SK-N-SH (cell line): Measurements from ENCODE around the gene IL12RB1. TPM values are rescaled to one million over a fixed set of nuclear protein-coding genes. Genes with fewer than 3 reads are reported as not detected.

Experiments used
- CTCF ChIA-PET: fragments of 300-600, 350-600 bp; formaldehyde crosslinking; extraction: SDS; loops from one replicate; lab custom pipeline; 2021; lab: Yijun Ruan, JAX
- POLR2A ChIA-PET: fragments of 350-600 bp; sonication (Branson Sonifier 250); formaldehyde crosslinking; extraction: SDS; loops from one replicate; lab custom pipeline; 2020; ENCODE audit warnings: antibody characterized with exemption, inconsistent platforms; lab: Yijun Ruan, JAX
- DNase-seq: peaks from one replicate; pipeline ENCODE4 v3.0.0; 2012
- H2AFZ ChIP-seq: fragments of 200-600 bp; sonication (generic); 2 replicates; pipeline ENCODE4 v1.8.1; 2016; ENCODE audit warnings: antibody characterized with exemption, mild to moderate bottlenecking, low read depth
- H3F3A ChIP-seq: fragments of 200-600 bp; sonication (generic); replicated peaks from 2 replicates; pipeline ENCODE3; 2016; ENCODE audit warnings: antibody characterized with exemption, mild to moderate bottlenecking; ENCODE audit not compliant: insufficient read depth
- H3K27ac ChIP-seq, 2 experiments: fragments of 200-500 bp in 1 of 2; fragments of 200-600 bp in 1 of 2; sonication (Bioruptor generic) in 1 of 2; sonication (generic), shearing (Covaris generic) in 1 of 2; 2 replicates each; pipeline versions ENCODE4 v1.5.1 to v1.6.1; 2014 to 2016; ENCODE audit warnings: low read depth in 2 of 2, inconsistent platforms in 1 of 2, low read length in 1 of 2, mild to moderate bottlenecking in 1 of 2, mixed read lengths in 1 of 2
- H3K27me3 ChIP-seq: fragments of 200-600 bp; sonication (generic), shearing (Covaris generic); 2 replicates; pipeline ENCODE4 v1.6.1; 2016; ENCODE audit warnings: mixed run types; ENCODE audit not compliant: insufficient read depth
- H3K36me3 ChIP-seq, 2 experiments: fragments of 200-500 bp in 1 of 2; fragments of 200-600 bp in 1 of 2; sonication (Bioruptor generic) in 1 of 2; sonication (generic) in 1 of 2; replicated peaks in 1 of 2; 2 replicates each; pipeline versions ENCODE3 to v1.5.1; 2014 to 2016; ENCODE audit warnings: low read length in 1 of 2, mild to moderate bottlenecking in 1 of 2; ENCODE audit not compliant: insufficient read depth in 2 of 2, control insufficient read depth in 1 of 2
- H3K4me1 ChIP-seq, 2 experiments: fragments of 200-500 bp in 1 of 2; fragments of 200-600 bp in 1 of 2; sonication (Bioruptor generic) in 1 of 2; sonication (generic), shearing (Covaris generic) in 1 of 2; 2 replicates each; pipeline versions ENCODE4 v1.5.1 to v1.6.1; 2014 to 2016; ENCODE audit warnings: low read depth in 1 of 2, low read length in 1 of 2, mixed run types in 1 of 2; ENCODE audit not compliant: insufficient read depth in 2 of 2, control insufficient read depth in 1 of 2
- H3K4me2 ChIP-seq: fragments of 200-600 bp; sonication (generic), shearing (Covaris generic); 2 replicates; pipeline ENCODE4 v1.6.1; 2017; ENCODE audit warnings: mixed run types
- H3K4me3 ChIP-seq, 2 experiments: fragments of 200-500 bp in 1 of 2; fragments of 200-600 bp in 1 of 2; sonication (Bioruptor generic) in 1 of 2; sonication (generic), shearing (Covaris generic) in 1 of 2; 2 replicates each; pipeline versions ENCODE4 v1.5.1 to v1.8.1; 2014 to 2016; ENCODE audit warnings: low read depth in 2 of 2, inconsistent platforms in 1 of 2, low read length in 1 of 2, mild to moderate bottlenecking in 1 of 2, mixed read lengths in 1 of 2, moderate library complexity in 1 of 2
- H3K79me2 ChIP-seq: fragments of 200-600 bp; sonication (generic); 2 replicates; pipeline ENCODE4 v1.8.1; 2017; ENCODE audit warnings: mild to moderate bottlenecking; ENCODE audit not compliant: insufficient read depth
- H3K9ac ChIP-seq: fragments of 200-600 bp; sonication (generic); 2 replicates; pipeline ENCODE4 v1.6.1; 2017; ENCODE audit warnings: mixed run types
- H3K9me2 ChIP-seq: fragments of 200-600 bp; sonication (generic); 2 replicates; pipeline ENCODE4 v1.6.1; 2017; ENCODE audit warnings: mixed run types
- H3K9me3 ChIP-seq: fragments of 200-600 bp; sonication (generic); 2 replicates; pipeline ENCODE4 v1.6.1; 2017; ENCODE audit warnings: mixed run types, mild to moderate bottlenecking, moderate library complexity
- H4K20me1 ChIP-seq: fragments of 200-600 bp; sonication (generic); 2 replicates; pipeline ENCODE4 v1.6.1; 2017; ENCODE audit warnings: mild to moderate bottlenecking, mixed run types; ENCODE audit not compliant: insufficient read depth
- CHD2 ChIP-seq: fragments of 150-350 bp; IDR thresholded peaks from 2 replicates; pipeline ENCODE4 v1.6.1; 2018; ENCODE audit warnings: low read length; ENCODE audit not compliant: partially characterized antibody
- ELF1 ChIP-seq: IDR thresholded peaks from 2 replicates; pipeline ENCODE4 v1.4.0; 2012
- EP300 ChIP-seq, 2 experiments: IDR thresholded peaks; 2 replicates each; pipeline versions ENCODE4 v1.4.0 to v1.6.1; 2012; ENCODE audit warnings: borderline replicate concordance in 1 of 2, low read depth in 1 of 2, low read length in 1 of 2
- EZH2phosphoT487 ChIP-seq: fragments of 200-600 bp; sonication (generic); IDR thresholded peaks from 2 replicates; pipeline ENCODE4 v1.6.1; 2017; ENCODE audit warnings: low read depth, mixed run types, mild to moderate bottlenecking, antibody characterized with exemption, moderate library complexity, borderline replicate concordance
- FOSL2 ChIP-seq: IDR thresholded peaks from 2 replicates; pipeline ENCODE4 v1.4.0; 2012; ENCODE audit warnings: low read depth, mild to moderate bottlenecking, moderate library complexity, borderline replicate concordance
- FOXJ3 ChIP-seq: sonication (generic); formaldehyde crosslinking; IDR thresholded peaks from 2 replicates; pipeline ENCODE4 v1.5.1; 2020; ENCODE audit warnings: mild to moderate bottlenecking, missing genetic modification reagents
- GABPA ChIP-seq: IDR thresholded peaks from 2 replicates; pipeline ENCODE4 v1.4.0; 2012; ENCODE audit warnings: low read depth, mild to moderate bottlenecking
- GATA2 ChIP-seq: sonication (generic); formaldehyde crosslinking; IDR thresholded peaks from 2 replicates; pipeline ENCODE4 v1.5.0; 2020; ENCODE audit warnings: mild to moderate bottlenecking, missing genetic modification reagents
- JUND ChIP-seq: IDR thresholded peaks from 2 replicates; pipeline ENCODE4 v1.4.0; 2012
- MXI1 ChIP-seq: IDR thresholded peaks from 2 replicates; pipeline ENCODE4 v1.6.1; 2012; ENCODE audit warnings: mild to moderate bottlenecking, low read depth, low read length, improper control_type of control experiment
- RAD21 ChIP-seq: IDR thresholded peaks from 2 replicates; pipeline ENCODE4 v1.6.1; 2012; ENCODE audit warnings: mild to moderate bottlenecking, low read length
- RFX5 ChIP-seq: IDR thresholded peaks from 2 replicates; pipeline ENCODE4 v1.6.1; 2012; ENCODE audit warnings: mild to moderate bottlenecking, improper control_type of control experiment, low read length
- SIN3A ChIP-seq: IDR thresholded peaks from 2 replicates; pipeline ENCODE4 v1.6.1; 2012; ENCODE audit warnings: low read depth, mild to moderate bottlenecking, low read length, moderate library complexity, borderline replicate concordance
- TEAD4 ChIP-seq: IDR thresholded peaks from 2 replicates; pipeline ENCODE4 v1.4.0; 2012; ENCODE audit warnings: mild to moderate bottlenecking, borderline replicate concordance; ENCODE audit not compliant: insufficient read depth
- YY1 ChIP-seq: IDR thresholded peaks from 2 replicates; pipeline ENCODE4 v1.4.0; 2012; ENCODE audit warnings: low read depth, mild to moderate bottlenecking
- WGBS: methylation state at CpG from one replicate; pipeline ENCODE4 v1.1.6; 2017; ENCODE audit warnings: low lambda C conversion rate; 5-methylcytosine and 5-hydroxymethylcytosine counted together
- polyA plus RNA-seq, 3 experiments: library from polyadenylated mRNA; depleted of rRNA; stranded (reverse); fragments of >200 nt; gene quantifications; 2 replicates each; pipeline ENCODE4 v1.2.3, GENCODE V29; 2012
- TF ChIP-seq, protein P1 (sequence below): fragments of 200-600 bp; sonication (generic); IDR thresholded peaks from 2 replicates; pipeline ENCODE4 v1.6.1; 2017; ENCODE audit warnings: antibody characterized with exemption, mild to moderate bottlenecking, moderate library complexity
- TF ChIP-seq, protein P2 (sequence below): IDR thresholded peaks from 2 replicates; pipeline ENCODE4; 2012
- TF ChIP-seq, protein P3 (sequence below): IDR thresholded peaks from 2 replicates; pipeline ENCODE4 v1.6.1; 2012; ENCODE audit warnings: mild to moderate bottlenecking, low read depth, low read length, moderate library complexity
- TF ChIP-seq, protein P4 (sequence below): fragments of 150-350 bp; IDR thresholded peaks from 2 replicates; pipeline ENCODE4 v1.6.1; 2016; ENCODE audit warnings: mild to moderate bottlenecking, low read depth, low read length

Gene IL12RB1
- polyA plus RNA-seq, 1 of the 3 experiments (the other 2 are of a cell fraction) = 0.02 TPM

DNA sequence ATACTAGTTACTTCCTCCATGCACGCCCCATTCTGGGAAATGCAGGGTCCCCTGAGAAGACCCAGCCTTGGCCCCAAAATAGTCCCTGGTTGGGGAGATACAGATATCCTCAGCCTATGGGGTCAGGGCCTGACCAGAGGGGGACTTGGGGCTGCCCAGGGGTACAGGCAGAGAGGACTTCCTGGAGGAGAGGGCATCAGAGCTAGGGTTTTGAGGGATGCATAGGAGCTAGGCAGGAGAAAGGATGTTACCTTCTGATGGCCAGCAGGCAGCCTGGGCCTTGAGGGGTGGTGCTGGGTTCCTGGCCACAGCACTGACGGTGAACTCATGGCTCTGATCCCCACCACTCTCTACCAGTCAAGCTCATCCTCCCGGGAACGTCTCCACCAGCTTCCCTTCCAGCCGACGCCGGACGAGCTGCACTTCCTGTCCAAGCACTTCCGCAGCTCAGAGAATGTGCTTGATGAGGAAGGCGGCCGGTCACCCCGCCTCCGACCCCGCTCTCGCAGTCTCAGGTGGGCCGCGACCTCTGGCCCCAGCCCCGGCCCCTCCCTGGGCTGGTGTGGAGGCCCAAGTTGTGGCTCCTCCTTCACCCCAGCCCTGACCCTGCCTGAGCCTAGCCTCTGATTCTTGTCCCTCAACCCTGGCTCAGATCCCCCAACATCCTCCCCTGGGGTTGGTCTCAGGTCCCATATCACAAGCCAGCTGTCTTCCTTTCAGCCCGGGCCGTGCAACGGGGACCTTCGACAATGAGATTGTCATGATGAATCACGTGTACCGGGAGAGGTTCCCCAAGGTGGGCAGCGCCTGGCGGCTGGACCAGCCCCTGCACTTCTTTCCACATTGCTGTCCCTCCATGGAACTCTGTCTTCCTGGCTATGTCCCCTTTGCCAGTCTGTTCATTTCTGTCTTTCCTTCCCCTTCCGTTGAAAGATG, 36.4 kb upstream of the IL12RB1 start:
- 97% methylated on average over 21 of the region's 27 CpGs for WGBS
- DNase-seq = no peak
- H3F3A ChIP-seq = no peaks in the 10 kb centered on the region
- POLR2A ChIA-PET = no interaction called here
- H3K4me3 ChIP-seq = no peak overlapping the region
- no peak overlapping the region for H3K4me2 ChIP-seq
- TF ChIP-seq CHD2 = no peak
- no peak for TF ChIP-seq GATA2 (CRISPR knock-in tag)
- no peak for TF ChIP-seq RFX5
- no peak for TF ChIP-seq EP300 (IDR thresholded peaks at IDR 0.05; ENCODE audit: borderline replicate concordance in 1 of 2, low read depth in 1 of 2, low read length in 1 of 2)
- TF ChIP-seq, protein P1, sequence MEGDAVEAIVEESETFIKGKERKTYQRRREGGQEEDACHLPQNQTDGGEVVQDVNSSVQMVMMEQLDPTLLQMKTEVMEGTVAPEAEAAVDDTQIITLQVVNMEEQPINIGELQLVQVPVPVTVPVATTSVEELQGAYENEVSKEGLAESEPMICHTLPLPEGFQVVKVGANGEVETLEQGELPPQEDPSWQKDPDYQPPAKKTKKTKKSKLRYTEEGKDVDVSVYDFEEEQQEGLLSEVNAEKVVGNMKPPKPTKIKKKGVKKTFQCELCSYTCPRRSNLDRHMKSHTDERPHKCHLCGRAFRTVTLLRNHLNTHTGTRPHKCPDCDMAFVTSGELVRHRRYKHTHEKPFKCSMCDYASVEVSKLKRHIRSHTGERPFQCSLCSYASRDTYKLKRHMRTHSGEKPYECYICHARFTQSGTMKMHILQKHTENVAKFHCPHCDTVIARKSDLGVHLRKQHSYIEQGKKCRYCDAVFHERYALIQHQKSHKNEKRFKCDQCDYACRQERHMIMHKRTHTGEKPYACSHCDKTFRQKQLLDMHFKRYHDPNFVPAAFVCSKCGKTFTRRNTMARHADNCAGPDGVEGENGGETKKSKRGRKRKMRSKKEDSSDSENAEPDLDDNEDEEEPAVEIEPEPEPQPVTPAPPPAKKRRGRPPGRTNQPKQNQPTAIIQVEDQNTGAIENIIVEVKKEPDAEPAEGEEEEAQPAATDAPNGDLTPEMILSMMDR = no peak
- TF ChIP-seq JUND = no peak
- TF ChIP-seq FOSL2 = no peak
- no peak for TF ChIP-seq MXI1
- no peak for TF ChIP-seq EZH2phosphoT487
- TF ChIP-seq SIN3A = no peak
- no peak for TF ChIP-seq ELF1
- TF ChIP-seq FOXJ3 (CRISPR knock-in tag) = no peak
- TF ChIP-seq, protein P2, sequence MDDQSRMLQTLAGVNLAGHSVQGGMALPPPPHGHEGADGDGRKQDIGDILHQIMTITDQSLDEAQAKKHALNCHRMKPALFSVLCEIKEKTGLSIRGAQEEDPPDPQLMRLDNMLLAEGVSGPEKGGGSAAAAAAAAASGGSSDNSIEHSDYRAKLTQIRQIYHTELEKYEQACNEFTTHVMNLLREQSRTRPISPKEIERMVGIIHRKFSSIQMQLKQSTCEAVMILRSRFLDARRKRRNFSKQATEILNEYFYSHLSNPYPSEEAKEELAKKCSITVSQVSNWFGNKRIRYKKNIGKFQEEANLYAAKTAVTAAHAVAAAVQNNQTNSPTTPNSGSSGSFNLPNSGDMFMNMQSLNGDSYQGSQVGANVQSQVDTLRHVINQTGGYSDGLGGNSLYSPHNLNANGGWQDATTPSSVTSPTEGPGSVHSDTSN = no peak
- TF ChIP-seq, protein P3, sequence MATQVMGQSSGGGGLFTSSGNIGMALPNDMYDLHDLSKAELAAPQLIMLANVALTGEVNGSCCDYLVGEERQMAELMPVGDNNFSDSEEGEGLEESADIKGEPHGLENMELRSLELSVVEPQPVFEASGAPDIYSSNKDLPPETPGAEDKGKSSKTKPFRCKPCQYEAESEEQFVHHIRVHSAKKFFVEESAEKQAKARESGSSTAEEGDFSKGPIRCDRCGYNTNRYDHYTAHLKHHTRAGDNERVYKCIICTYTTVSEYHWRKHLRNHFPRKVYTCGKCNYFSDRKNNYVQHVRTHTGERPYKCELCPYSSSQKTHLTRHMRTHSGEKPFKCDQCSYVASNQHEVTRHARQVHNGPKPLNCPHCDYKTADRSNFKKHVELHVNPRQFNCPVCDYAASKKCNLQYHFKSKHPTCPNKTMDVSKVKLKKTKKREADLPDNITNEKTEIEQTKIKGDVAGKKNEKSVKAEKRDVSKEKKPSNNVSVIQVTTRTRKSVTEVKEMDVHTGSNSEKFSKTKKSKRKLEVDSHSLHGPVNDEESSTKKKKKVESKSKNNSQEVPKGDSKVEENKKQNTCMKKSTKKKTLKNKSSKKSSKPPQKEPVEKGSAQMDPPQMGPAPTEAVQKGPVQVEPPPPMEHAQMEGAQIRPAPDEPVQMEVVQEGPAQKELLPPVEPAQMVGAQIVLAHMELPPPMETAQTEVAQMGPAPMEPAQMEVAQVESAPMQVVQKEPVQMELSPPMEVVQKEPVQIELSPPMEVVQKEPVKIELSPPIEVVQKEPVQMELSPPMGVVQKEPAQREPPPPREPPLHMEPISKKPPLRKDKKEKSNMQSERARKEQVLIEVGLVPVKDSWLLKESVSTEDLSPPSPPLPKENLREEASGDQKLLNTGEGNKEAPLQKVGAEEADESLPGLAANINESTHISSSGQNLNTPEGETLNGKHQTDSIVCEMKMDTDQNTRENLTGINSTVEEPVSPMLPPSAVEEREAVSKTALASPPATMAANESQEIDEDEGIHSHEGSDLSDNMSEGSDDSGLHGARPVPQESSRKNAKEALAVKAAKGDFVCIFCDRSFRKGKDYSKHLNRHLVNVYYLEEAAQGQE = no peak
- no peak for TF ChIP-seq GABPA
- no peak for TF ChIP-seq YY1
- TF ChIP-seq RAD21 = no peak
- TF ChIP-seq, protein P4, sequence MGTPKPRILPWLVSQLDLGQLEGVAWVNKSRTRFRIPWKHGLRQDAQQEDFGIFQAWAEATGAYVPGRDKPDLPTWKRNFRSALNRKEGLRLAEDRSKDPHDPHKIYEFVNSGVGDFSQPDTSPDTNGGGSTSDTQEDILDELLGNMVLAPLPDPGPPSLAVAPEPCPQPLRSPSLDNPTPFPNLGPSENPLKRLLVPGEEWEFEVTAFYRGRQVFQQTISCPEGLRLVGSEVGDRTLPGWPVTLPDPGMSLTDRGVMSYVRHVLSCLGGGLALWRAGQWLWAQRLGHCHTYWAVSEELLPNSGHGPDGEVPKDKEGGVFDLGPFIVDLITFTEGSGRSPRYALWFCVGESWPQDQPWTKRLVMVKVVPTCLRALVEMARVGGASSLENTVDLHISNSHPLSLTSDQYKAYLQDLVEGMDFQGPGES = no peak
- TF ChIP-seq TEAD4 = no peak
- H4K20me1 ChIP-seq = no peaks in the 10 kb centered on the region
- peaks cover 2 to 12% of the 10 kb centered on the region in 2 experiments for H3K36me3 ChIP-seq
- CTCF ChIA-PET = interaction anchor here (1.3 to 2.7 kb wide), 4 partner anchors 10 to 116 kb away, joined by 3 to 9 read pairs (median 4); no protein-coding TSS in a partner anchor
- peaks cover 0 to 8% of the 10 kb centered on the region in 2 experiments; a peak in 1 of 4 replicates for H3K4me1 ChIP-seq
- no peaks in the 10 kb centered on the region for H3K9me2 ChIP-seq
- H2AFZ ChIP-seq = no peak overlapping the region
- H3K27me3 ChIP-seq = no peaks in the 10 kb centered on the region
- H3K79me2 ChIP-seq = no peaks in the 10 kb centered on the region
- H3K9ac ChIP-seq = no peak overlapping the region
- no peak overlapping the region for H3K27ac ChIP-seq
- H3K9me3 ChIP-seq = no peaks in the 10 kb centered on the region
